Myocyte (in vitro differentiated cells): ENCODE results near the gene ARMCX5. TPM values are rescaled to one million over a fixed set of nuclear protein-coding genes. Genes with fewer than 3 reads are reported as not detected.

Source experiments
- DNase-seq: peaks from one replicate; pipeline ENCODE4 v3.0.0-alpha.2; 2012; ENCODE audit warnings: low read depth
- polyA plus RNA-seq: library from polyadenylated mRNA; unstranded; fragments of >200 nt; gene quantifications from one replicate; pipeline ENCODE4 v1.2.1, GENCODE V29; 2012; ENCODE audit warnings: missing spikeins
- total RNA-seq: library from RNA; depleted of rRNA; stranded (reverse); fragments of >200 nt; gene quantifications from 2 replicates; pipeline ENCODE4 v1.2.3, GENCODE V29; 2014

Gene ARMCX5
- 12.9 and 13.6 TPM in 2 replicates for total RNA-seq
- 3.6 TPM for polyA plus RNA-seq

- peak; percentile 86 for DNase-seq
These were observed at the start of gene ARMCX5 for GRCh38 chrX:102599084-102599950. Gene ARMCX5, plus strand, starts transcription at chrX:102599515. Its CDS starts 2,627 bp downstream, at chrX:102602142.

GRCh38 chrX:102558607-102559006 is 40.7 kb upstream of the ARMCX5 start:
- DNase-seq: no peak

GRCh38 chrX:102560423-102561068 is 38.8 kb upstream of the ARMCX5 start:
- DNase-seq: peak; percentile 2

GRCh38 chrX:102580891-102581290 is 18.4 kb upstream of the ARMCX5 start:
- no peak for DNase-seq

GRCh38 chrX:102593367-102593766 is 5.9 kb upstream of the ARMCX5 start:
- no peak for DNase-seq

- DNase-seq: peak; percentile 35
These were observed 750 bp downstream of the ARMCX5 start for GRCh38 chrX:102599951-102600579.

- DNase-seq: peak; percentile 76
These were observed 5.0 kb downstream of the ARMCX5 start for GRCh38 chrX:102604327-102604726.

GRCh38 chrX:102606115-102606514 is 6.8 kb downstream of the ARMCX5 start:
- DNase-seq: no peak

GRCh38 chrX:102610905-102611304 is 11.6 kb downstream of the ARMCX5 start:
- no peak for DNase-seq

GRCh38 chrX:102624105-102624504 is 24.8 kb downstream of the ARMCX5 start:
- DNase-seq: peak; percentile 62

- DNase-seq: no peak
These were observed 28.3 kb downstream of the ARMCX5 start for GRCh38 chrX:102627640-102628039.

- DNase-seq: no peak
These were observed 38.2 kb downstream of the ARMCX5 start for GRCh38 chrX:102637561-102637960.

GRCh38 chrX:102650903-102651241 is 51.6 kb downstream of the ARMCX5 start:
- DNase-seq: no peak

GRCh38 chrX:102651242-102652011 is 52.1 kb downstream of the ARMCX5 start, which contains the start of gene GPRASP1:
Gene GPRASP1, plus strand, starts transcription at chrX:102651483. Its CDS starts 2,431 bp downstream, at chrX:102653914.
- DNase-seq: peak; percentile 23

- peak; percentile 9 for DNase-seq
These were observed 52.8 kb downstream of the ARMCX5 start for GRCh38 chrX:102652031-102652688.

Other genes starting within 250 kb of the ARMCX5 start
- gene NXF2B, start 159.5 kb upstream of the ARMCX5 start, total RNA-seq: not detected in 2 replicates
- not detected in 2 replicates for gene TCP11X2, start 127.7 kb upstream of the ARMCX5 start, total RNA-seq
- gene TMSB15A, start 82.8 kb upstream of the ARMCX5 start, total RNA-seq: 0.35 TPM in 1 of 2 replicates, not detected in the other
- 1.3 and 1.8 TPM in 2 replicates for gene GPRASP1, start 52.0 kb downstream of the ARMCX5 start, total RNA-seq
- 6.6 and 11.0 TPM in 2 replicates for gene GPRASP2, start 112.9 kb downstream of the ARMCX5 start, total RNA-seq
- 4.3 and 13.5 TPM in 2 replicates for gene GPRASP3, start 121.2 kb downstream of the ARMCX5 start, total RNA-seq